Heart left ventricle (tissue), 13 donors: Measurements from ENCODE around the gene MLXIP.

Experiments
- CTCF ChIP-seq, 12 donors: fragments of 200-600 bp; sonication (generic) in 4 of 12; IDR thresholded peaks; one replicate each; pipeline versions ENCODE4 v1.5.0 to v1.8.0; 2018 to 2022; ENCODE audit warnings: antibody characterized with exemption in 12 of 12, mild to moderate bottlenecking in 5 of 12
- POLR2A ChIP-seq, 2 donors: fragments of 450-650 bp; IDR thresholded peaks; one replicate each; pipeline ENCODE4 v1.6.1; 2017; ENCODE audit warnings: antibody characterized with exemption in 2 of 2, mild to moderate bottlenecking in 2 of 2, moderate library complexity in 2 of 2
- donor health status: ischemic (EF 13 %, LVEDD 7.1; RV severe dilation, severe dysfunction).
- donor health status: DM: no; HTN: yes; CAD: no.
- donor health status: DM: no; HTN: no; CAD: no.
- donor health status: ischemic (EF 25% LVEDD 6.9; RV normal size, moderate dysfunction).
- donor health status: ischemic (EF 25% LVEDD 5.7; RV mildly dilated, moderate dysfunction).
- donor health status: ischemic (EF 35%, LVEDD 5.7; RV mildly dilated, moderate dysfunction).
- donor health status: nonischemic (EF 11% LVEDD 7.7; RV severe dilation, severe dysfunction).
- donor health status: DM: yes; HTN: yes; CAD: no.
- donor health status: PGD.
- donor health status: ischemic (EF 29% LVEDD 5.4; RV normal size, mild dysfunction).
- donor health status: nonischemic (EF 23%, LVEDD 6.1; RV moderate dilation, normal function).

GRCh38 chr12:122064780-122065588 lies 13.6 kb upstream of the MLXIP start:
- TF ChIP-seq CTCF (IDR thresholded peaks at IDR 0.05) (no peak), POLR2A (IDR thresholded peaks at IDR 0.05) (no peak)
